Measurements from ENCODE around the gene TRIP11.

GRCh38 chr14:92039719-92040430, at the start of gene TRIP11:
- TF ChIP-seq, protein P1, sequence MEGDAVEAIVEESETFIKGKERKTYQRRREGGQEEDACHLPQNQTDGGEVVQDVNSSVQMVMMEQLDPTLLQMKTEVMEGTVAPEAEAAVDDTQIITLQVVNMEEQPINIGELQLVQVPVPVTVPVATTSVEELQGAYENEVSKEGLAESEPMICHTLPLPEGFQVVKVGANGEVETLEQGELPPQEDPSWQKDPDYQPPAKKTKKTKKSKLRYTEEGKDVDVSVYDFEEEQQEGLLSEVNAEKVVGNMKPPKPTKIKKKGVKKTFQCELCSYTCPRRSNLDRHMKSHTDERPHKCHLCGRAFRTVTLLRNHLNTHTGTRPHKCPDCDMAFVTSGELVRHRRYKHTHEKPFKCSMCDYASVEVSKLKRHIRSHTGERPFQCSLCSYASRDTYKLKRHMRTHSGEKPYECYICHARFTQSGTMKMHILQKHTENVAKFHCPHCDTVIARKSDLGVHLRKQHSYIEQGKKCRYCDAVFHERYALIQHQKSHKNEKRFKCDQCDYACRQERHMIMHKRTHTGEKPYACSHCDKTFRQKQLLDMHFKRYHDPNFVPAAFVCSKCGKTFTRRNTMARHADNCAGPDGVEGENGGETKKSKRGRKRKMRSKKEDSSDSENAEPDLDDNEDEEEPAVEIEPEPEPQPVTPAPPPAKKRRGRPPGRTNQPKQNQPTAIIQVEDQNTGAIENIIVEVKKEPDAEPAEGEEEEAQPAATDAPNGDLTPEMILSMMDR (conservative IDR thresholded peaks at IDR 0.05; ENCODE audit: low read length), result no peak
- no peak for TF ChIP-seq EZH2phosphoT487 (IDR thresholded peaks at IDR 0.05; ENCODE audit: borderline replicate concordance, low read depth, low read length)

Measured in OCI-LY7 (cell line).